IMR-90 (cell line): Measurements from ENCODE around the gene ROR2. TPM values are rescaled to one million over a fixed set of nuclear protein-coding genes. Genes with fewer than 3 reads are reported as not detected.
A peak's percentile ranks its signal among the peaks of the same experiment; 100 is the strongest.

ENCODE experiments used
- ATAC-seq: fragments of 200-7000 bp; cut with Tn5 transposase; 2 replicates; pipeline ENCODE4 v1.9.1; 2020; ENCODE audit warnings: low read depth, mild to moderate bottlenecking, moderate library complexity
- BruUV-seq: library from RNA; stranded (reverse); fragments of 400-500 nt; replicated peaks from 2 replicates; lab custom pipeline; 2021; lab: Mats Ljungman, UMichigan
- CTCF ChIA-PET: fragments of 300-600 bp; formaldehyde crosslinking; extraction: SDS; loops from one replicate; lab custom pipeline; 2021; ENCODE audit warnings: antibody characterized with exemption; lab: Yijun Ruan, JAX
- POLR2A ChIA-PET: fragments of 300-600 bp; sonication (Branson Sonifier 250); formaldehyde crosslinking; loops from one replicate; lab custom pipeline; 2022; ENCODE audit warnings: antibody characterized with exemption; ENCODE audit not compliant: unreplicated experiment; lab: Charles Lee
- DNase-seq: peaks from one replicate; pipeline ENCODE4 v3.0.0; 2013
- H2AFZ ChIP-seq: replicated peaks from 2 replicates; pipeline ENCODE3; 2013; ENCODE audit warnings: low read length, mild to moderate bottlenecking; ENCODE audit not compliant: poor library complexity
- H2AK5ac ChIP-seq: 2 replicates; pipeline ENCODE4 v1.6.1; 2013; ENCODE audit warnings: low read depth, low read length, inconsistent platforms
- H2AK9ac ChIP-seq: replicated peaks from 2 replicates; pipeline ENCODE3; 2013; ENCODE audit warnings: mild to moderate bottlenecking, low read depth, low read length, moderate library complexity; ENCODE audit not compliant: poor library complexity
- H2BK120ac ChIP-seq: 2 replicates; pipeline ENCODE4 v1.6.1; 2013; ENCODE audit warnings: low read depth, low read length, inconsistent platforms
- H2BK15ac ChIP-seq: 3 replicates; pipeline ENCODE4 v1.6.1; 2013; ENCODE audit warnings: low read depth, low read length, inconsistent platforms
- H2BK20ac ChIP-seq: 2 replicates; pipeline ENCODE4 v1.6.1; 2013; ENCODE audit warnings: low read depth, mild to moderate bottlenecking, inconsistent platforms, low read length, moderate library complexity
- H2BK5ac ChIP-seq: 2 replicates; pipeline ENCODE4 v1.6.1; 2013; ENCODE audit warnings: mild to moderate bottlenecking, low read depth, low read length, inconsistent platforms; ENCODE audit not compliant: poor library complexity, severe bottlenecking
- H3K14ac ChIP-seq: replicated peaks from 2 replicates; pipeline ENCODE4 v1.6.1; 2013; ENCODE audit warnings: low read depth, low read length, inconsistent platforms
- H3K18ac ChIP-seq: 2 replicates; pipeline ENCODE4 v1.6.1; 2013; ENCODE audit warnings: low read depth, low read length, control low read depth
- H3K23ac ChIP-seq: 2 replicates; pipeline ENCODE4 v1.6.1; 2013; ENCODE audit warnings: low read depth, low read length, inconsistent platforms
- H3K27ac ChIP-seq: 2 replicates; pipeline ENCODE4 v1.5.1; 2013; ENCODE audit warnings: mild to moderate bottlenecking, control low read depth, low read length; ENCODE audit not compliant: insufficient read depth
- H3K27me3 ChIP-seq: 2 replicates; pipeline ENCODE4 v1.6.1; 2013; ENCODE audit warnings: low read length; ENCODE audit not compliant: control insufficient read depth, insufficient read depth
- H3K36me3 ChIP-seq: 2 replicates; pipeline ENCODE4 v1.6.1; 2013; ENCODE audit warnings: low read length, mixed read lengths; ENCODE audit not compliant: control insufficient read depth, insufficient read depth
- H3K4ac ChIP-seq: 2 replicates; pipeline ENCODE4 v1.6.1; 2013; ENCODE audit warnings: low read depth, low read length, inconsistent platforms
- H3K4me1 ChIP-seq: 2 replicates; pipeline ENCODE4 v1.6.1; 2013; ENCODE audit warnings: low read length, mixed read lengths; ENCODE audit not compliant: control insufficient read depth, insufficient read depth
- H3K4me2 ChIP-seq: 2 replicates; pipeline ENCODE4 v1.6.1; 2013; ENCODE audit warnings: low read depth, mild to moderate bottlenecking, control low read depth, low read length, moderate library complexity
- H3K4me3 ChIP-seq: 2 replicates; pipeline ENCODE4 v1.5.1; 2013; ENCODE audit warnings: low read depth, mild to moderate bottlenecking, control low read depth, low read length, moderate library complexity; ENCODE audit not compliant: insufficient read depth
- H3K56ac ChIP-seq: 2 replicates; pipeline ENCODE4 v1.6.1; 2013; ENCODE audit warnings: low read length, inconsistent platforms; ENCODE audit not compliant: insufficient read depth; ENCODE audit errors: extremely low read depth
- H3K79me1 ChIP-seq, 2 experiments: 2 replicates each; pipeline ENCODE4 v1.6.1; 2013; ENCODE audit warnings: low read length in 2 of 2, inconsistent platforms in 1 of 2, low read depth in 1 of 2
- H3K9ac ChIP-seq: 2 replicates; pipeline ENCODE4 v1.6.1; 2013; ENCODE audit warnings: low read depth, low read length, control low read depth
- H3K9me1 ChIP-seq: 2 replicates; pipeline ENCODE4 v1.6.1; 2013; ENCODE audit warnings: low read length, inconsistent platforms; ENCODE audit not compliant: insufficient read depth
- H3K9me3 ChIP-seq: 2 replicates; pipeline ENCODE4 v1.6.1; 2013; ENCODE audit warnings: low read length; ENCODE audit not compliant: control insufficient read depth, insufficient read depth
- H4K20me1 ChIP-seq: 2 replicates; pipeline ENCODE4 v1.6.1; 2013; ENCODE audit warnings: low read length, inconsistent platforms; ENCODE audit not compliant: insufficient read depth
- H4K5ac ChIP-seq: 2 replicates; pipeline ENCODE4 v1.6.1; 2013; ENCODE audit warnings: mild to moderate bottlenecking, low read depth, low read length, control low read depth
- H4K8ac ChIP-seq, 2 experiments: 2 replicates each; pipeline ENCODE4 v1.6.1; 2013; ENCODE audit warnings: low read depth in 2 of 2, low read length in 2 of 2, control low read depth in 1 of 2, inconsistent platforms in 1 of 2
- H4K91ac ChIP-seq: 2 replicates; pipeline ENCODE4 v1.6.1; 2013; ENCODE audit warnings: low read depth, low read length, inconsistent platforms; ENCODE audit not compliant: insufficient read depth
- BHLHE40 ChIP-seq: fragments of 150-350 bp; IDR thresholded peaks from 2 replicates; pipeline ENCODE4 v1.6.1; 2016; ENCODE audit warnings: mild to moderate bottlenecking, low read depth, low read length
- CEBPB ChIP-seq: IDR thresholded peaks from 2 replicates; pipeline ENCODE4 v1.6.1; 2012; ENCODE audit warnings: low read depth, low read length, improper control_type of control experiment
- FOS ChIP-seq: fragments of 150-350 bp; IDR thresholded peaks from 2 replicates; pipeline ENCODE4 v1.6.1; 2016; ENCODE audit warnings: low read depth, low read length
- MAZ ChIP-seq: IDR thresholded peaks from 2 replicates; pipeline ENCODE4 v1.6.1; 2012; ENCODE audit warnings: low read depth, mild to moderate bottlenecking, low read length, improper control_type of control experiment, moderate library complexity, borderline replicate concordance
- MXI1 ChIP-seq: IDR thresholded peaks from 2 replicates; pipeline ENCODE4 v1.6.1; 2012; ENCODE audit warnings: low read depth, mild to moderate bottlenecking, low read length, moderate library complexity, borderline replicate concordance
- RFX5 ChIP-seq: IDR thresholded peaks from 2 replicates; pipeline ENCODE4 v1.8.0; 2012; ENCODE audit warnings: low read depth, mild to moderate bottlenecking, low read length, moderate library complexity
- SMC3 ChIP-seq: fragments of 150-350 bp; IDR thresholded peaks from 2 replicates; pipeline ENCODE4 v1.6.1; 2016; ENCODE audit warnings: low read depth, mild to moderate bottlenecking, antibody characterized with exemption, low read length, moderate library complexity
- WGBS, 2 experiments: methylation state at CpG; one replicate each; pipeline versions ENCODE4 v1.1.5 to v1.1.7; 2013; ENCODE audit warnings: missing lambda C conversion rate in 2 of 2; ENCODE audit not compliant: insufficient read length in 1 of 2; ENCODE audit errors: extremely low coverage in 2 of 2; 5-methylcytosine and 5-hydroxymethylcytosine counted together
- dilution Hi-C: fragments of 300-500 bp; cut with HindIII; formaldehyde crosslinking; loops from one replicate; pipeline ENCODE4 v1.14.3; 2018; ENCODE audit warnings: low sequenced_read_pairs; ENCODE audit not compliant: unreplicated experiment
- in situ Hi-C: fragments of 300-500 bp; cut with MboI; formaldehyde crosslinking; loops from 3 replicates; pipeline ENCODE4 v1.14.3; 2019; ENCODE audit warnings: low sequenced_read_pairs, inconsistent platforms, mixed read lengths
- intact Hi-C: fragments of 100-400 bp; cut with micrococcal nuclease; formaldehyde crosslinking; loops from 2 replicates; pipeline ENCODE4 v1.10.0; 2022
- polyA plus RNA-seq, 3 experiments: library from polyadenylated mRNA; depleted of rRNA; stranded (reverse); fragments of >200 nt; gene quantifications; 2 replicates each; pipeline ENCODE4 v1.2.3, GENCODE V29; 2012; ENCODE audit warnings: low replicate concordance in 1 of 3
- total RNA-seq: library from RNA; depleted of rRNA; stranded (reverse); fragments of >200 nt; gene quantifications from 2 replicates; pipeline ENCODE4 v1.2.3, GENCODE V29; 2012
- TF ChIP-seq, protein P1 (sequence below): fragments of 150-350 bp; IDR thresholded peaks from 2 replicates; pipeline ENCODE4 v1.6.1; 2017; ENCODE audit warnings: mild to moderate bottlenecking, antibody characterized with exemption, low read length, low read depth
- TF ChIP-seq, protein P2 (sequence below): fragments of 150-350 bp; IDR thresholded peaks from 2 replicates; pipeline ENCODE4 v1.6.1; 2016; ENCODE audit warnings: low read depth, mild to moderate bottlenecking, low read length, moderate library complexity, borderline replicate concordance

Gene ROR2
- total and polyA plus RNA-seq, 2 of the 4 experiments (the other 2 are of a cell fraction): 2.3 to 4.8 TPM

DNA sequence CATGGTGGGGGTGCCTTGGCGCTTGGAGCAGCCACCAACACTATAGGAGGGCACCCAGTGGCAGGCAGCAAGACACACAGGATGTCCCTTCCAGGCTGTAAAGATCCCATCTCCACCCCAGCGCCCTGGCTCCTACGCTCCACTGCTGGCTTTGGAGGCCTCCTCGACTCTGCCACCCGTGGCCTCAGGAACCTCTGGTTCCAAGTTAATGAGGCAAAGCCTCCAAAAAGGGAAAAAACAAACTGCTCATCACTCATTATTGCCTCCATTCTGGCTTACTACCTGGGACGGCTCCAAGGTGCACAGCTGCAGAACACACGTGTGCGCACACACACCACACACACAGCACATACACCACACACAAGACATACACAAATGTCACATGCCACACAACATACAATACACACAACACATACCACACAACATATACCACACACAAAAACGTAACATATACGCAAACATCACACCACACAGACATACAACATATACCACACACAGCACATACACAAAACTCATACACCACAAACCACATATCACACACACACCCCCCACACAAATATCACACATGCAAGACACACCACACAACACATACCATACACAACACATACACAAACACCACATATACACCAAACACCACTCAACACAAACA, 45.3 kb downstream of the ROR2 start:
- no peaks in the 10 kb centered on the region for H3K27me3 ChIP-seq
- 0 out of 2 replicates have a peak overlapping the region, but pooled peaks have one; percentile 5 for H3K14ac ChIP-seq
- H2BK20ac ChIP-seq: no peak overlapping the region
- no peak overlapping the region for H3K27ac ChIP-seq
- H3K18ac ChIP-seq: no peak overlapping the region
- H2BK5ac ChIP-seq: peak overlapping the region; percentile 81
- H3K9me3 ChIP-seq: no peaks in the 10 kb centered on the region
- POLR2A ChIA-PET: no interaction called here
- intact Hi-C loops (no loop called here), dilution Hi-C loops (no loop called here), in situ Hi-C loops (no loop called here)
- H3K9me1 ChIP-seq: peaks cover 14% of the 10 kb centered on the region
- BruUV-seq: no TSS peak
- CTCF ChIA-PET: no interaction called here
- no peak overlapping the region for H3K9ac ChIP-seq
- TF ChIP-seq FOS (no peak), MAZ (no peak), SMC3 (no peak), MXI1 (no peak), CEBPB (no peak), BHLHE40 (no peak), RFX5 (no peak)
- TF ChIP-seq, protein P1, sequence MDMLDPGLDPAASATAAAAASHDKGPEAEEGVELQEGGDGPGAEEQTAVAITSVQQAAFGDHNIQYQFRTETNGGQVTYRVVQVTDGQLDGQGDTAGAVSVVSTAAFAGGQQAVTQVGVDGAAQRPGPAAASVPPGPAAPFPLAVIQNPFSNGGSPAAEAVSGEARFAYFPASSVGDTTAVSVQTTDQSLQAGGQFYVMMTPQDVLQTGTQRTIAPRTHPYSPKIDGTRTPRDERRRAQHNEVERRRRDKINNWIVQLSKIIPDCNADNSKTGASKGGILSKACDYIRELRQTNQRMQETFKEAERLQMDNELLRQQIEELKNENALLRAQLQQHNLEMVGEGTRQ: no peak
- TF ChIP-seq, protein P2, sequence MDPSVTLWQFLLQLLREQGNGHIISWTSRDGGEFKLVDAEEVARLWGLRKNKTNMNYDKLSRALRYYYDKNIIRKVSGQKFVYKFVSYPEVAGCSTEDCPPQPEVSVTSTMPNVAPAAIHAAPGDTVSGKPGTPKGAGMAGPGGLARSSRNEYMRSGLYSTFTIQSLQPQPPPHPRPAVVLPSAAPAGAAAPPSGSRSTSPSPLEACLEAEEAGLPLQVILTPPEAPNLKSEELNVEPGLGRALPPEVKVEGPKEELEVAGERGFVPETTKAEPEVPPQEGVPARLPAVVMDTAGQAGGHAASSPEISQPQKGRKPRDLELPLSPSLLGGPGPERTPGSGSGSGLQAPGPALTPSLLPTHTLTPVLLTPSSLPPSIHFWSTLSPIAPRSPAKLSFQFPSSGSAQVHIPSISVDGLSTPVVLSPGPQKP: no peak
- H3K4me3 ChIP-seq: no peak overlapping the region
- no peak overlapping the region for H4K5ac ChIP-seq
- H2BK15ac ChIP-seq: no peak overlapping the region
- no peak overlapping the region for H4K8ac ChIP-seq
- H2AK5ac ChIP-seq: no peak overlapping the region
- H3K56ac ChIP-seq: no peak overlapping the region
- H3K4ac ChIP-seq: no peak overlapping the region
- H3K36me3 ChIP-seq: no peaks in the 10 kb centered on the region
- DNase-seq (no peak), ATAC-seq (no peak)
- no peak overlapping the region for H4K91ac ChIP-seq
- H2AK9ac ChIP-seq: no peak overlapping the region
- no peak overlapping the region for H3K23ac ChIP-seq
- H3K4me1 ChIP-seq: peaks cover 11% of the 10 kb centered on the region; the same call in 1 of the 2 replicates
- peaks cover 17% of the 10 kb centered on the region; the same call in 1 of the 2 replicates for H4K20me1 ChIP-seq
- H2AFZ ChIP-seq: no peak overlapping the region
- H3K4me2 ChIP-seq: no peak overlapping the region
- H2BK120ac ChIP-seq: no peak overlapping the region
- H3K79me1 ChIP-seq: peaks cover 5 to 13% of the 10 kb centered on the region in 2 experiments; a peak in 3 of 4 replicates
- 100% methylated on average over 1 to 5 of the region's 10 CpGs for whole genome bisulfite sequencing, 2 experiments
